Adipocyte (in vitro differentiated cells): ENCODE results near the gene PTK7.

Source experiments
- DNase-seq: peaks from one replicate; pipeline ENCODE4 v3.0.0-alpha.2; 2015; ENCODE audit warnings: low read depth
- H3K27me3 ChIP-seq: replicated peaks from 2 replicates; pipeline ENCODE4 v1.7.0; 2013; ENCODE audit warnings: mild to moderate bottlenecking, low read length, moderate library complexity; ENCODE audit not compliant: control insufficient read depth, insufficient read depth
- H3K36me3 ChIP-seq: 2 replicates; pipeline ENCODE4 v1.7.0; 2013; ENCODE audit warnings: low read length, mild to moderate bottlenecking, moderate library complexity; ENCODE audit not compliant: control insufficient read depth, insufficient read depth, severe bottlenecking
- H3K4me1 ChIP-seq: 2 replicates; pipeline ENCODE4 v1.7.0; 2013; ENCODE audit warnings: mild to moderate bottlenecking, low read length, moderate library complexity; ENCODE audit not compliant: control insufficient read depth, insufficient read depth
- H3K4me3 ChIP-seq: 2 replicates; pipeline ENCODE4 v1.7.0; 2013; ENCODE audit warnings: mild to moderate bottlenecking, low read length, moderate library complexity
- H3K9ac ChIP-seq: 2 replicates; pipeline ENCODE4 v1.7.0; 2013; ENCODE audit warnings: mild to moderate bottlenecking, low read length, moderate library complexity
- H3K9me3 ChIP-seq: 2 replicates; pipeline ENCODE4 v1.7.0; 2013; ENCODE audit warnings: mild to moderate bottlenecking, low read length, moderate library complexity; ENCODE audit not compliant: control insufficient read depth

Gene PTK7

DNA sequence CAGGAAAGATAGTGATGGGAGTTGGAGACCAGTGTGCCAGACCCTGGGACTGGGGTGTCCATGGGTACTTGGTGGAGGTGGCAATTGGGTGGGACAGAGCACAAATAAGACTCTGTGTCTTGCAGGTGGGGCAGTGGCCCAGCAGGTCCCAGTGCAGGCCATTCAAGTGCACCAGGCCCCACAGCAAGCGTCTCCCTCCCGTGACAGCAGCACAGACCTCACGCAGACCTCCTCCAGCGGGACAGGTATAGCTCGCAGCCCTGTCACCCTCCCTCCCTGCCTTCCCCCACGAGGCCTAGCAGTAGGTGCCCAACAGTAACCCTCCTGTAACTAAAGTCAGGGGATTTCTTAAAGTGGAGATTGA lies 100.3 kb downstream of the PTK7 start:
- no peak for DNase-seq
- H3K4me3 ChIP-seq, result no peak overlapping the region
- peaks cover 36% of the 10 kb centered on the region for H3K36me3 ChIP-seq
- H3K4me1 ChIP-seq, result peaks cover 37% of the 10 kb centered on the region
- no peak overlapping the region for H3K9ac ChIP-seq
- H3K27me3 ChIP-seq, result no peaks in the 10 kb centered on the region
- H3K9me3 ChIP-seq, result no peaks in the 10 kb centered on the region

DNA sequence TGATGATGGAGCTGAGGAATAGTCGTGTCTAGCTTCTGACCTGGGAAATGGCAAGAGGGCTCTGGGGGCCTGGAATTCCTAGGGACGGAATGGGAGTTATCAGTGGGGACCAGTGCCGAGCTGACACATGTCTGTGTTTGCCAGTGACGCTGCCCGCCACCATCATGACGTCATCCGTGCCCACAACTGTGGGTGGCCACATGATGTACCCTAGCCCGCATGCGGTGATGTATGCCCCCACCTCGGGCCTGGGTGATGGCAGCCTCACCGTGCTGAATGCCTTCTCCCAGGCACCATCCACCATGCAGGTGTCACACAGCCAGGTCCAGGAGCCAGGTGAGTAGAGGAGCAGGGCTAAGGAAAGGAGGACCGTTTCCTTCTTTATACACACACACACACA lies 102.0 kb downstream of the PTK7 start:
- H3K9me3 ChIP-seq, result no peaks in the 10 kb centered on the region
- H3K4me3 ChIP-seq, result no peak overlapping the region
- H3K36me3 ChIP-seq, result peaks cover 36% of the 10 kb centered on the region
- DNase-seq, result no peak
- H3K9ac ChIP-seq, result no peak overlapping the region
- H3K27me3 ChIP-seq, result no peaks in the 10 kb centered on the region
- H3K4me1 ChIP-seq, result peaks cover 42% of the 10 kb centered on the region

DNA sequence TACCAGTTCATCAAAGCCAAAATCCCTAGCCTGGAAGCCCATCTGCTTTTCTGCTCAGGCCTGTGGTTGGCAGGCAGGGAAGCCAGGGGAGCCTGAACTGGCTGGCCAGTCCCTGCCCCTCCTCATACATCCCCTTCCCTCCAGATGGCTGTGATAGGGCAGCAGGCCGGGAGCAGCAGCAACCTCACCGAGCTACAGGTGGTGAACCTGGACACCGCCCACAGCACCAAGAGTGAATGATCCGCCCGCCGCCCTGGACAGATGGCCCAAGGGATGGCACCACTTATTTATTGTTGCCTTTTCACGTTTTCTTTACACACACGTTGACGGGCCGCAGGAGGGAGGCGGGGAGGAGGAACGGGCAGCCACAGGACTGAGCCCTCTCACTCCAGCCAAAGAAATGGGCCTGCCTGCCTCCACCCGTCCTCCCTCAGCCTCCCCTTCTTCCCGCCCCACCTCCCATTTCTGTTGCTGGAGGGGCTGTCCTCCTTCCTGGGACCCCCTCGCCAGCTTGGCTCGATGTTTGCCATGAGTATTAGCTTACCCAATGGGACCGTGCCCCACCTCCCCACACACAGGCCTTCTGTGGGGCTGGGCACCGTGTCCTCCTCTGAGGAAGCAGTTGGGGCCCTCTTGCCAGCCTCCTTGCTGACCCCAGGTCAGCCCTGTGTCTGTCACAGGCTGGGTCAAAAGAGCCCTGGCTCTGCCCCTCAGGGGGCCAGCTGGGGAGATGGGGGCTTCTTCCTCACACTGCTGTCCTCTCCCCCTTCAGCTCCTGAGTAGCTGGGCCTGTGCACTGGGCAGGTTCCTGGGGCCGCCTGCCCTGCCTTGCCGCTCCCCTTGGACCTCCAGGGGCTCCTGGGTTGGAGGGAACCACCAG lies 103.1 kb downstream of the PTK7 start:
- peaks cover 36% of the 10 kb centered on the region for H3K4me1 ChIP-seq
- no peak overlapping the region for H3K4me3 ChIP-seq
- H3K36me3 ChIP-seq, result peaks cover 36% of the 10 kb centered on the region
- H3K9ac ChIP-seq, result no peak overlapping the region
- no peak for DNase-seq
- no peaks in the 10 kb centered on the region for H3K9me3 ChIP-seq
- H3K27me3 ChIP-seq, result no peaks in the 10 kb centered on the region

DNA sequence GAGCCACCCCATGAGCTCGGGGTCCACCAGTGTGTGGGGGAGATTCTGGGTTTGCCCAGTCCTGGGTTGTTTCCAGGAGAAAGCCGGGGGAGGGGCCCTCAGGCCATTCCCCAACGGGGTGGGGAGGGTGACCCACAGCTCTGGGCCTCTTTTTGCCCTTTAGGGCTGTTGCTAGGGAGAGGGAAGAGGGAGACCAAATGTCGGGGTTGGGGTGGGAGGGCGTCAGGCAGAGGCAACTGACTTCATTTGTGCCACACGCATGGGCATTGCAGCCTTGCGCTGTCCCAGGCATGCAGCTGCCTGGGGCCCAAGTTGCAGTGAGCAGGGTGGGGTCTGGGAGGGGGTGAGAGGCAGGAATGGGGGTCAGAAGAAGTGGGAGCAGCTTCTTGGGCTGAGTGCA lies 103.9 kb downstream of the PTK7 start:
- DNase-seq, result no peak
- H3K4me1 ChIP-seq, result peaks cover 31% of the 10 kb centered on the region

DNA sequence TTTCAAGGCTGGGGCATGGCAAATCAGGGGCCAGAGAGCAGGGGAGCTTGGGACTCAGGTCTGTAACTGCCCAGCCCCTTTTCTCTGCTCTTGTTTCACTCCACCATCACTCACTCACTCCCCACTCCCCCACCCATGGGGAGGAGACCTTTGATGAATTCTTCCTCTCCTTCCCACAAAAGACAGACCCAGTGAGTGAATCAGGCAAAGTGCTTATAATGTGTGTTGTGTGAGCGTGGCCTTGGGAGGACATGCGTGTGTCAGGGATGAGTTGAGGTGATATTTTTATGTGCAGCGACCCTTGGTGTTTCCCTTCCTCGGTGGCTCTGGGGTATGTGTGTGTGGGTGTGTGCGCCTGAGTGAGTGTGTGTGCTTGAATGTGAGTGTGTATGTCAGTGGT lies 104.9 kb downstream of the PTK7 start:
- Histone ChIP-seq H3K9ac (no peak overlapping the region), H3K9me3 (no peaks in the 10 kb centered on the region), H3K4me1 (peaks cover 22% of the 10 kb centered on the region), H3K4me3 (no peak overlapping the region), H3K27me3 (no peaks in the 10 kb centered on the region), H3K36me3 (peaks cover 33% of the 10 kb centered on the region)
- no peak for DNase-seq

More for the DNA sequence above, 103.9 kb downstream of the PTK7 start:
- no peaks in the 10 kb centered on the region for H3K27me3 ChIP-seq
- peaks cover 36% of the 10 kb centered on the region for H3K36me3 ChIP-seq
- no peak overlapping the region for H3K9ac ChIP-seq
- no peaks in the 10 kb centered on the region for H3K9me3 ChIP-seq
- H3K4me3 ChIP-seq, result no peak overlapping the region

DNA sequence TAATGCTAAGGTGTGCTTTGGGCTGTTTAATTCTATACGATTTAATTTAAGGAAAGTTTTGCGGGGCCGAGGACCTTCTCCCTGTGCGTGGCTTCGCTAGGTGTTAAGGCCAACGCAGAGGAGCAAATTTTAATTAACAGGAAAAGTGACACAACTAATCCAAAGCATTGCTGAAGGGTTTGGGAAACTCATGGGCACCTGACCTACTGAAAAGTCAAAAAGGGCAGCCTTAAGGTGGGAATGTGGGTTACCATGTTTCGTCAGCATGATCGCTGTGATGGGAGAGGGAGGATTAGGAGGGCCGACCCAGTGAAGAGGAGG lies 105.5 kb downstream of the PTK7 start:
- peaks cover 33% of the 10 kb centered on the region for H3K36me3 ChIP-seq
- H3K9ac ChIP-seq, result peak overlapping the region; percentile 90
- DNase-seq, result no peak

DNA sequence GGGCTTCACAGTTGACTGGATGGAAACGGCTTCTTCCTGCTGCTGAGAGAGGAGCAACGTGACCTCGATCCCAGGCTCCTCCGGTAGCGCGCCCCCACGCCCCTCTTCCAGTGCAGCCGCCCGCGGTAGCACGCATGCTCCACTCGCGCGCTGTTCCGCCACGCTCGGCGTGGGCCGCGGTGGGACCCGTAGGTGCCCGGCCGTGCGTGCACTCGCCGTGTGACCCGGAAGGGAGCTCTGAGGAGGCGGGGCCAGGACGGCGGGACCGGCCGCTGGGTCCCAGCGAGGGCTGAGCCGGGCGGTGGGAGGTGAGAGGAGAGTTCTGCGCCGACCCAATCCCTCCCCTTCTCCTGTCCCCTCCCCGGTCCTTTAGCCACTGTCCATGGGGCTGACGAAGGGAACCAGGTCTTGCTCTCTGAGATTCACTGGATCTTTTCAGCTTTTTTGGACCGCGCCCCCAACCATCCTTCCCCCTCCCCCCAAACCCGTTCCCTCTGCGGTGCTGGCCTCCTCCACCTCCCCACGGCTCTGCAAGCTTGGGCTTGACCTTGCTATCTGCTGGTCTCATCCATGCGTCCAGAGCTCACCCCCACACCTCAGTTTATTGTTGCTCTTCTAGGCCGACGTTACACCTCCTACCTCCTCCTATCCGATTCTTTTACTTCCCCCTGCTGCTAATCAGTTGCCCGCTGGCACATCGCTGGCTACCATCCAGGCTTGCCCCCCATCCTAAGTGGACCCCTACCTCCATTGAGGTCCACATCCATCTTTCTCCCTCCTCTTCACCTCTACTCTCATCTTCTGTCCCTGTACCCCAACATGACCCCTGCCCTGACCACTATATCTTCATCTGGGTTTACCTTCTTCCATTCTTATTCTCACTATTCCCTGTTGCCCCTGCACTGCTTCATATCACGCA lies 106.1 kb downstream of the PTK7 start, which contains the start of gene CUL9:
CUL9 (plus strand) TSS at position 255 of the 919 bp plus-strand sequence. CDS start 2,115 bp downstream, outside the sequence.
- H3K9ac ChIP-seq, result peak within 1 kb of the TSS; percentile 90
- peaks cover 36% of the 10 kb centered on the region for H3K36me3 ChIP-seq
- H3K4me3 ChIP-seq, result peak within 1 kb of the TSS; percentile 93
- peaks cover 18% of the 10 kb centered on the region for H3K4me1 ChIP-seq
- no peaks in the 10 kb centered on the region for H3K27me3 ChIP-seq
- H3K9me3 ChIP-seq, result no peaks in the 10 kb centered on the region
- peak; percentile 90 for DNase-seq

More for the DNA sequence above, 105.5 kb downstream of the PTK7 start:
- Histone ChIP-seq H3K9me3 (no peaks in the 10 kb centered on the region), H3K4me3 (peak overlapping the region; percentile 93), H3K27me3 (no peaks in the 10 kb centered on the region), H3K4me1 (peaks cover 18% of the 10 kb centered on the region)

DNA sequence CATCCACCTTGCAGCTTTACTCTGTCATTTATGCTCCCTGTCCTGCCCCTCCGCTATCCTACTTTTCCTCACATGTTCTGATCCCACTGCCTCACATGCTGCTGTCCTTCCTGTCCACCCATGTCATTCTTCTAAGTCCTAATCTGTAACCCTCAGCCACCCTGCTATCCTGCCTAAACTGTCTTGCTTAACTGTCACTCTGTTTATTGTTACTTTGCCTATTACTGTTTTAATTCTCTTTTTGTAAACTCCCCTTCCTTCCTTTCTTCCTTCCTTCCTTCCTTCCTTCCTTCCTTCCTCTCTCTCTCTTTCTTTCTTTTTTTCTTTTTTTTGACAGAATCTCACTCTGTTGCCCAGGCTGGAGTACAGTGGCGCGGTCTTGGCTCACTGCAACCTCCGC lies 107.3 kb downstream of the PTK7 start:
- peaks cover 18% of the 10 kb centered on the region for H3K4me1 ChIP-seq
- H3K4me3 ChIP-seq, result peak overlapping the region; percentile 93
- peaks cover 42% of the 10 kb centered on the region for H3K36me3 ChIP-seq
- peak overlapping the region; percentile 90 for H3K9ac ChIP-seq
- DNase-seq, result no peak
- H3K9me3 ChIP-seq, result no peaks in the 10 kb centered on the region
- H3K27me3 ChIP-seq, result no peaks in the 10 kb centered on the region

DNA sequence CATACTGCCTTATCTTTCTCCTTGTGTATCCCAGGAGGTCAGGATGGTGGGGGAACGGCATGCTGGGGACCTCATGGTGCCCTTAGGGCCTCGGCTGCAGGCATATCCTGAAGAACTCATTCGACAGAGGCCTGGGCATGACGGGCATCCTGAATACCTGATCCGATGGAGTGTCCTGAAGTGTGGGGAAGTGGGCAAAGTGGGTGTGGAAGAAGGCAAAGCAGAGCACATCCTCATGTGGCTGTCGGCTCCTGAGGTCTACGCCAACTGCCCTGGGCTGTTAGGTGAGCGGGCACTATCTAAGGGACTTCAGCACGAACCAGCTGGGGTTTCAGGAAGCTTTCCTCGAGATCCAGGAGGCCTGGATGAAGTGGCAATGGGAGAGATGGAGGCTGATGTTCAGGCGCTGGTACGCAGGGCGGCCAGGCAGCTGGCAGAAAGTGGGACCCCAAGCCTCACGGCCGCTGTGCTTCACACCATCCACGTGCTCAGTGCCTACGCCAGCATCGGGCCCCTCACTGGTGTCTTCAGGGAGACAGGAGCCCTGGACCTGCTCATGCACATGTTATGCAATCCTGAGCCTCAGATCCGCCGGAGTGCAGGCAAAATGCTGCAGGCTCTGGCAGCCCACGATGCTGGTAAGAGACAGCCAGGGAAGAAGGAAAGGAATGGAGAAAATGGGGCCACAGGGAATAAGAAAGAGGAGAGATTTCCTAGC lies 108.3 kb downstream of the PTK7 start:
- peaks cover 40% of the 10 kb centered on the region for H3K36me3 ChIP-seq
- peaks cover 18% of the 10 kb centered on the region for H3K4me1 ChIP-seq
- no peak for DNase-seq
- H3K9ac ChIP-seq, result no peak overlapping the region
- H3K27me3 ChIP-seq, result no peaks in the 10 kb centered on the region
- no peak overlapping the region for H3K4me3 ChIP-seq
- H3K9me3 ChIP-seq, result no peaks in the 10 kb centered on the region

DNA sequence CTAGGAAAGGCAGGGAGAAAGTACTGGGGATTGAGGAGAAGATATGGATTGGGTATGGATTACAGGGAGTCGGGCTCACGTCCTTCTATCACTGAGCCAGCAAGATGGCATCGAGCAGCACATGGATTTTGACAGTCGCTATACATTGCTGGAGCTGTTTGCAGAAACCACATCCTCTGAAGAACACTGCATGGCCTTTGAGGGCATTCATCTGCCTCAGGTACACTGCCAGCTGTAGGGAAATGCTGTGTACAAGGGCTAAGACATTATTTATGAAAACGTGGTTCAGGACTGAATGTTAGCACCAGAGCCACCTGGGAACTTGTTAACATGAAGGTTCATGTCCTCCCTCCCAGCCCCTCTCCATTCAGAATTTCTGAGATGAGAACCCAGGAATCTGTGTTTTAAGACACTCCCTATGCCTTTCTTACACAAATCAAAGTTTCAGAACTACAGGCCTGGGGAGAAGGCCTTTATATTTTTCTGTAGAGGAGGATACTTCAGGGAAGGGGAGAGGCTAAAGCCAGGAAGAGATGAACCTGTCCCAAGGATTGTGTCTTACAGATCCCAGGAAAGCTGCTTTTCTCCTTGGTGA lies 109.4 kb downstream of the PTK7 start:
- no peak for DNase-seq
- Histone ChIP-seq H3K36me3 (peaks cover 40% of the 10 kb centered on the region), H3K9ac (no peak overlapping the region), H3K9me3 (no peaks in the 10 kb centered on the region), H3K27me3 (no peaks in the 10 kb centered on the region), H3K4me1 (peaks cover 18% of the 10 kb centered on the region), H3K4me3 (no peak overlapping the region)
